T-helper 22 cell (primary cell): Measurements from ENCODE around the gene DHX29.

Experiments
- DNase-seq: peaks from one replicate; pipeline ENCODE4 v3.0.0-alpha.2; 2020; ENCODE audit warnings: low read depth

Gene DHX29

DNA sequence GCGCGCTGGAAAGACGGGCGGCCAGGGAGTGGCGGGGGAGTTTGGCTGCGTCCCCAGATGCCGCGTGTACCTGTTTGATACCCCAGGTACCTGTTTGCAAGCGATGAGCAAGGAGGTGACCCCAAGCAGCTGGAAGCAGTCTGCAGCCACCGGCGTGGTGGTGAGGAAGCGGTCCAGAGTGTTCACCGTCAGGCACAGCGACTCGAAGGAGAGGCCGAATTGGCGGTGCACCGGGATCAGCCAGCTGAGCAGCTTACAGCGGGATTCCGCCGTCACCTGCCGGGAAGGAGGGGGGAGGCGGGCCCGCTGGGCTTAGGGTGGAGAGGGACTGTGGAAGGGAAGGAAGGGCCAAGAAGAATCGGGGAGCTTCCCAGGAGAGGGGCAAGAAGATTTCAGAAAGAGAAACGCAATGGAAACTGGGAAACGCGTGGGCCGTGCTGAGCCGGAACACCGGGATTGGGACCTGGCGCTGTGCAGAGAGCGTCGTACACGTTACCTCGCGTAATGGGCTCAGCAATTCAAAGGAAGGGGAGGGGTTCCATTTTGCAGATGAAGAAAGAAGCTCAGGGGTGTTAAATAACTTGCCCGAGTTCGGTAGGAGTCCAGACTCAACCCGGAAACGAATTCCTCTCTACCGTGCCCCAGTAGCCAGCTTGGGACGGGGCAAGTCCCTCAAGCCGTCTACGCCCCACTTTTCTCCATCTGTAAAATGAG lies 75.1 kb downstream of the DHX29 start:
- DNase-seq, result no peak

- DNase-seq, result no peak
Observed at GRCh38 chr5:55231919-55232270, 75.6 kb downstream of the DHX29 start.

GRCh38 chr5:55231029-55231918 lies 76.2 kb downstream of the DHX29 start:
- no peak for DNase-seq

- no peak for DNase-seq
Observed at GRCh38 chr5:55230086-55230629, 77.3 kb downstream of the DHX29 start.

DNA sequence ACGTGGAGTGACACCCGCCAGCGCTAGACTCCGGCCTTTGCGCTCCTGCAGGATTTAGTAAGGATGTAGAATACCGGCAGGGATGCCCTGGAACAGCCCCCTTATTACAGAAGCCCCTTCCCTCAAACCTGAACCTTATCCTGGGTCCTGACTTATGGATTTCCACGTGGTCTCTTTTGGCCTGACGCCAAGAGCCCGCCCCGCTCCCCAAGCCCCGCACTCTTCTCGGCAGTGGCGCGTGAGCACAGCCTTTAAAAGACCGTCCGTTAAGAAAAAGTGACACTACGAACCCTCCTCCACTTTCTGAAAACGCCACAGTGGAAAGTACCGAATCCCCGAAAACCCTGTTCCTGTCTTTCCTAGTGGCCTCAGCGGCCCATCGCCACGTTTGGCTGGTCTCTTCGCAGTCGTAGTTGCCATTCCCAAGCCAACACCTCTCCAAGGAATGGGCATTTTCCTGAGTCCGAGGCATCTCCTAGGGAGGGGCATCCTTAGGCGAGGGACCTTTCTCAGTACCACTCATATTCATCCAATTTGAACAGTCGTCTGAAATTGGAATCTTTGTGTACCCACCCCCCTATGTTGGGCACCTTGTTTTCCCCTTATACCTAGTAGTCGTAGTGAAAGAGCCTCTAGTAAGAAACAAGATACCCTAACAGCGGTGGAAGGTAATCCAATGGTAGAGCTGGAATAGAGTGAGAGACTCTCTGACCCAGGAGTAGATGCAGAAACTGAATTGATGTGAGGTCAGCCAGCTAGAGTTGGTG lies 79.6 kb downstream of the DHX29 start:
- no peak for DNase-seq

DNA sequence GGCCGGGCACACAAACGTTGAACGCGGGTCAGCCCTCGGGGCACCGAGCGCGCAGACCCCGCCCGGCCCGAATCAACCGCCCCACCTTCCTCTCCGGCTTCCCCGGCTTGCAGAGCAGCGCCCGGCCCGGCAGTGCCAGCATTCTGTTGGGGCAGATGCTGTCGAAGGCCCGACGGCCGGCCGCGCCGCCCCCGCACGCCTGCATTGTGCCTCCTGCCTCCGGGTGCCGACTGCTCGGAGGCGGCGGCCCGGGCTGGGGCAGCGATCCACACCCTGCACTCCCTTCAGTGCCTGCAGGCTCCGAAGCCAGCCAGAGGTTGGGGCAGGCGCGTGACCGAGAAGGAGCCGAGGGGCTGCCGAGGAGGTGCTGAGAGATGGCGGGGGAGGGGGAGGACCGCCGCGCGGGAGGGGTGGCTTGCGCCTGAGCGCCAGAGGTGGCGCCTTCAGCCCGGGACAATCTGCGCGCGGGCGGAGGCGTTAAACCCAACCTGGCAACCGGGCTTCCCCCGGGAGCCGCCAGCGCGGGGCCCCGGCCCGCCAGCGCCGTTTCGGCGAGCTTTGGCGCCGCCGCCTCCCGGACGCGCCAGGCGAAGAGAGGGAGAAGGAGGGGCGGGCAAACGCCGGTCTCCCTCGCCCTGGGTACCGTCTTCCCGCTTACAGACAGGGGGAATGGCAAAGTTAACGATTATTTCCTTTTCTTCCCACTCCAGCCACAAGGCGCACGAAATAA lies 80.4 kb downstream of the DHX29 start, which contains the start of gene MCIDAS:
Gene MCIDAS (minus strand): TSS at position 382 of the 730 bp plus-strand sequence. CDS start 177 bp downstream, at position 205.
- DNase-seq, result no peak

- DNase-seq, result no peak
Observed at GRCh38 chr5:55226027-55226933, 81.2 kb downstream of the DHX29 start.

- no peak for DNase-seq
Observed at GRCh38 chr5:55225346-55225745, 82.1 kb downstream of the DHX29 start.

DNA sequence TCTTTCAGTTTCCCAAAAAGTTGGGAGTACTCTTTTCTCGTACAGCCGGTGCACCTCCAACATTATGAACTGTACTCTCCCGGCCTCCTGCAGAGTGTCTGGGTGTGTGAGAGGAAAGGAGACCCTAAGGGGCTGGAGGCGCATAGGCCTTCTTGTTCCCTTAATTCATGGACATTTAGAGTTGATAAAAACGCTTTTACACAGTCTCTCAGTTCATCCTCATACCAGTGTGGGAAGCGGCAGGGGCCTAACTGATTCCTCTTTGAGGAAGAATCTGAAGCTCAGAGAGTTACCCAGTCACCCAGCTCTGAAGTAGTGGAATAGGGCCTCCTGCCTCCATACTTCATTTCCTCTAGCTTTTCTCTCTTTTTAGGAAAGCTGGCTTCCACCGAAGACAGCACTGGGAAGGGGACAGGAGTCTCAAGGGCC lies 83.7 kb downstream of the DHX29 start:
- no peak for DNase-seq

- no peak for DNase-seq
Observed at GRCh38 chr5:55222985-55223811, 84.3 kb downstream of the DHX29 start.

- no peak for DNase-seq
Observed at GRCh38 chr5:55222092-55222984, 85.2 kb downstream of the DHX29 start.

DNA sequence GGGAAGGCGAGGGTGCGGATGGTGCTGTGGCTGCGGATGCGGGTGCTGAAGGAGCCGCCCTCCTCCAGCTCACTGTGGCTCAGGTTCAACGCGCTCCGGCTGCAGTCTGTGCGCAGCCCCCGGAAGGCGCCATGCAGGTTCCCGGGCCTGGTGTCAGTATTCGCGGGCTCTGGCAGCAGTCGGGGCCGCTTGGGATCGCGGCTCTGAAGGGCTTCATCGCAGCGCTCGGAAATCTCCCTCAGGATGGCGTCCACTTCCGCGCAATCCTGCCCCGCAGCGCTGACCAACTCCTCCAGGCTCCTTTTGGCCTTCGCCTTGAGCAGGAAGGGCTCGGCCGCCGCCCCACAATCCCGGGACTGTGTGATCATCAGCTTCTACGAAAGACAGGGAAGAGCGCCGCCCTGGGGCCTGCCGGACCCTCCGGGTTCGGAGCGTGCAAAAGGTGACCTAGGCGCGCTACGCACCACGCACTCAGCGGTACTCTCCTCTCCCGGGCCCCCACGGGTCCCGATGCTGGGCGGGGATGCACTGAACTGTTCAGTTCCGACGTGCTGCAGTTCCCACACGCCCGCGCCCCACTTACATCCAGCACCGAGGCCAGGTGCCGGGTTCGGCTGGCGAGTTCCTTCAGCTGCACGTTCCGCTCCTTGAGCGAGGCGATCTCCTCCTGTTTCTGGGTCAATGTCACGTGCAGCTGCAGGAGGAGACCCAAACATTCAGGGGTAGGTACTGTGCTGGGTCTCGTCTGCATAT lies 86.9 kb downstream of the DHX29 start:
- DNase-seq, result no peak

- DNase-seq, result no peak
Observed at GRCh38 chr5:55219770-55220169, 87.7 kb downstream of the DHX29 start.

- no peak for DNase-seq
Observed at GRCh38 chr5:55218967-55219366, 88.5 kb downstream of the DHX29 start.

- DNase-seq, result no peak
Observed at GRCh38 chr5:55211184-55211874, 96.2 kb downstream of the DHX29 start.
